Activated CD4-positive, alpha-beta T cell treated with anti-CD3 and anti-CD28 coated beads, Interleukin-2, amount 10 ng/mL, durations not matched to agents 7 days and 5 days (primary cell): ENCODE measurements around the gene HOXB9. TPM values are rescaled to one million over a fixed set of nuclear protein-coding genes. Genes with fewer than 3 reads are reported as not detected.
A peak's percentile ranks its signal among the peaks of the same experiment; 100 is the strongest.

Experiments used
- CTCF ChIA-PET: fragments of 350-600 bp; sonication (Branson Sonifier 250); formaldehyde crosslinking; loops from one replicate; lab custom pipeline; 2021; ENCODE audit warnings: antibody characterized with exemption; lab: Charles Lee
- POLR2A ChIA-PET: fragments of 350-600 bp; sonication (Branson Sonifier 250); formaldehyde crosslinking; loops from one replicate; lab custom pipeline; 2021; ENCODE audit warnings: antibody characterized with exemption; lab: Charles Lee
- DNase-seq: peaks from one replicate; pipeline ENCODE4 v3.0.0-alpha.2; 2020
- H3K27ac Mint-ChIP-seq: one replicate; pipeline ENCODE4 v1.8.0; 2021; ENCODE audit warnings: mild to moderate bottlenecking, moderate library complexity, mixed read lengths
- H3K27me3 Mint-ChIP-seq: one replicate; pipeline ENCODE4 v1.8.0; 2021; ENCODE audit warnings: mixed read lengths
- H3K36me3 Mint-ChIP-seq: one replicate; pipeline ENCODE4 v1.8.0; 2021; ENCODE audit warnings: low read depth, mixed read lengths
- H3K4me1 Mint-ChIP-seq: one replicate; pipeline ENCODE4 v1.8.0; 2021; ENCODE audit warnings: mixed read lengths
- H3K4me3 Mint-ChIP-seq: one replicate; pipeline ENCODE4 v1.8.0; 2021; ENCODE audit warnings: mild to moderate bottlenecking, moderate library complexity, mixed read lengths
- H3K9me3 Mint-ChIP-seq: one replicate; pipeline ENCODE4 v1.8.0; 2021; ENCODE audit warnings: mixed read lengths
- total RNA-seq, 2 experiments: library from RNA; stranded (reverse); gene quantifications; one replicate each; pipeline ENCODE4 v1.2.3, GENCODE V29; 2021

HOXB9 gene
- total RNA-seq, 2 experiments from 2014 or later = not detected

GRCh38 chr17:48636177-48637018, 10.2 kb upstream of the HOXB9 start:
- H3K27ac Mint-ChIP-seq = no peak overlapping the region
- H3K4me3 Mint-ChIP-seq = no peak overlapping the region
- POLR2A ChIA-PET = no interaction called here
- peaks cover 10% of the 10 kb centered on the region for H3K4me1 Mint-ChIP-seq
- no peaks in the 10 kb centered on the region for H3K9me3 Mint-ChIP-seq
- peaks cover 91% of the 10 kb centered on the region for H3K27me3 Mint-ChIP-seq
- H3K36me3 Mint-ChIP-seq = no peaks in the 10 kb centered on the region
- peak; percentile 71 for DNase-seq
- CTCF ChIA-PET = interaction anchor here (0.6 to 2.9 kb wide), 22 partner anchors 9 to 689 kb away, joined by 3 to 16 read pairs (median 4); partner anchors contain the start of genes CBX1, HOXB5, HOXB8 and HOXB9

GRCh38 chr17:48634493-48635208, 8.5 kb upstream of the HOXB9 start:
- H3K27me3 Mint-ChIP-seq = peaks cover 90% of the 10 kb centered on the region
- ChIA-PET CTCF (interaction anchor here (0.9 to 2.9 kb wide), 3 partner anchors 9 to 41 kb away, joined by 3 to 16 read pairs (median 9); partner anchors contain the start of genes HOXB5 and HOXB9), POLR2A (no interaction called here)
- DNase-seq = no peak
- H3K27ac Mint-ChIP-seq = no peak overlapping the region
- H3K4me1 Mint-ChIP-seq = peaks cover 10% of the 10 kb centered on the region
- H3K4me3 Mint-ChIP-seq = no peak overlapping the region
- no peaks in the 10 kb centered on the region for H3K9me3 Mint-ChIP-seq
- H3K36me3 Mint-ChIP-seq = no peaks in the 10 kb centered on the region

- Mint-ChIP-seq H3K4me1 (peaks cover 10% of the 10 kb centered on the region), H3K36me3 (no peaks in the 10 kb centered on the region), H3K4me3 (no peak overlapping the region), H3K27ac (no peak overlapping the region), H3K9me3 (no peaks in the 10 kb centered on the region), H3K27me3 (peaks cover 91% of the 10 kb centered on the region)
- DNase-seq = no peak
- ChIA-PET CTCF (interaction anchor here (0.8 kb wide), 1 partner anchor 69 kb away, joined by 3 read pairs; no protein-coding TSS in a partner anchor), POLR2A (no interaction called here)
These were observed 7.1 kb upstream of the HOXB9 start for GRCh38 chr17:48633266-48633677.

- Mint-ChIP-seq H3K4me3 (peak overlapping the region; percentile 7), H3K4me1 (peaks cover 10% of the 10 kb centered on the region), H3K36me3 (no peaks in the 10 kb centered on the region), H3K27ac (no peak overlapping the region), H3K27me3 (peaks cover 91% of the 10 kb centered on the region), H3K9me3 (no peaks in the 10 kb centered on the region)
- ChIA-PET POLR2A (no interaction called here), CTCF (interaction anchor here (0.6 to 1.5 kb wide), 8 partner anchors 14 to 584 kb away, joined by 3 to 7 read pairs (median 4); partner anchors contain the start of gene HOXB5)
- no peak for DNase-seq
These were observed 6.6 kb upstream of the HOXB9 start for GRCh38 chr17:48632579-48633265.

- no peaks in the 10 kb centered on the region for H3K36me3 Mint-ChIP-seq
- H3K27ac Mint-ChIP-seq = no peak overlapping the region
- no peak overlapping the region for H3K4me3 Mint-ChIP-seq
- CTCF ChIA-PET = interaction anchor here (0.6 to 1.5 kb wide), 8 partner anchors 13 to 583 kb away, joined by 3 to 7 read pairs (median 4); partner anchors contain the start of gene HOXB5
- POLR2A ChIA-PET = no interaction called here
- DNase-seq = no peak
- H3K9me3 Mint-ChIP-seq = no peaks in the 10 kb centered on the region
- peaks cover 12% of the 10 kb centered on the region for H3K4me1 Mint-ChIP-seq
- H3K27me3 Mint-ChIP-seq = peaks cover 91% of the 10 kb centered on the region
These were observed 5.8 kb upstream of the HOXB9 start for GRCh38 chr17:48631693-48632578.

- Mint-ChIP-seq H3K36me3 (no peaks in the 10 kb centered on the region), H3K4me1 (peaks cover 15% of the 10 kb centered on the region), H3K4me3 (no peak overlapping the region), H3K9me3 (no peaks in the 10 kb centered on the region), H3K27me3 (peaks cover 90% of the 10 kb centered on the region), H3K27ac (no peak overlapping the region)
- ChIA-PET POLR2A (no interaction called here), CTCF (interaction anchor here (1.5 kb wide), 1 partner anchor 18 kb away, joined by 7 read pairs; no protein-coding TSS in a partner anchor)
- no peak for DNase-seq
These were observed 5.0 kb upstream of the HOXB9 start for GRCh38 chr17:48630925-48631692.

GRCh38 chr17:48630009-48630924, 4.1 kb upstream of the HOXB9 start:
- H3K27me3 Mint-ChIP-seq = peaks cover 86% of the 10 kb centered on the region

GRCh38 chr17:48629411-48629759, 3.2 kb upstream of the HOXB9 start:
- ChIA-PET POLR2A (no interaction called here), CTCF (interaction anchor here (0.6 kb wide), 1 partner anchor 49 kb away, joined by 3 read pairs; no protein-coding TSS in a partner anchor)
- Mint-ChIP-seq H3K9me3 (no peaks in the 10 kb centered on the region), H3K27ac (peak overlapping the region; percentile 7), H3K27me3 (peaks cover 81% of the 10 kb centered on the region), H3K4me3 (no peak overlapping the region), H3K4me1 (peaks cover 18% of the 10 kb centered on the region), H3K36me3 (no peaks in the 10 kb centered on the region)
- DNase-seq = no peak

More at GRCh38 chr17:48630009-48630924, 4.1 kb upstream of the HOXB9 start:
- CTCF ChIA-PET = no interaction called here
- Mint-ChIP-seq H3K4me3 (no peak overlapping the region), H3K36me3 (no peaks in the 10 kb centered on the region), H3K9me3 (no peaks in the 10 kb centered on the region), H3K27ac (no peak overlapping the region), H3K4me1 (peaks cover 18% of the 10 kb centered on the region)
- DNase-seq = no peak
- POLR2A ChIA-PET = no interaction called here

- CTCF ChIA-PET = interaction anchor here (0.6 to 1.3 kb wide), 3 partner anchors 11 to 125 kb away, joined by 3 to 4 read pairs (median 3); no protein-coding TSS in a partner anchor
- Mint-ChIP-seq H3K36me3 (no peaks in the 10 kb centered on the region), H3K27ac (no peak overlapping the region), H3K9me3 (no peaks in the 10 kb centered on the region), H3K27me3 (peaks cover 83% of the 10 kb centered on the region), H3K4me1 (peaks cover 18% of the 10 kb centered on the region), H3K4me3 (no peak overlapping the region)
- POLR2A ChIA-PET = interaction anchor here (0.6 kb wide), 1 partner anchor 22 kb away, joined by 3 read pairs; no protein-coding TSS in a partner anchor
- no peak for DNase-seq
These were observed 2.7 kb upstream of the HOXB9 start for GRCh38 chr17:48628649-48629410.
